Natural killer cell (primary cell): ENCODE measurements around the gene TGFBI. TPM values are rescaled to one million over a fixed set of nuclear protein-coding genes. Genes with fewer than 3 reads are reported as not detected.

Experiments used
- ATAC-seq, 3 donors: fragments of 150-1000 bp in 2 of 3; fragments of 200-7000 bp in 1 of 3; cut with Tn5 transposase; 1 replicate in 1 of 3; 2 replicates in 2 of 3; pipeline ENCODE4 v1.10.0; 2021; ENCODE audit warnings: mild to moderate bottlenecking in 2 of 3, moderate library complexity in 2 of 3
- DNase-seq, 2 donors: peaks; one replicate each; pipeline versions ENCODE4 v3.0.0 to v3.0.0-alpha.2; 2013 to 2021; ENCODE audit warnings: mixed read lengths in 1 of 2
- H3K27ac ChIP-seq: one replicate; pipeline ENCODE4 v1.5.1; 2013; ENCODE audit warnings: mild to moderate bottlenecking, low read length
- H3K27me3 ChIP-seq: one replicate; pipeline ENCODE4 v1.6.1; 2013; ENCODE audit warnings: low read length; ENCODE audit not compliant: control insufficient read depth, insufficient read depth
- H3K36me3 ChIP-seq: one replicate; pipeline ENCODE4 v1.6.1; 2013; ENCODE audit warnings: low read length; ENCODE audit not compliant: control insufficient read depth, insufficient read depth
- H3K4me1 ChIP-seq: one replicate; pipeline ENCODE4 v1.6.1; 2013; ENCODE audit warnings: low read length; ENCODE audit not compliant: control insufficient read depth, insufficient read depth
- H3K4me3 ChIP-seq: one replicate; pipeline ENCODE4 v1.5.1; 2013; ENCODE audit warnings: low read length
- H3K9me3 ChIP-seq: one replicate; pipeline ENCODE4 v1.6.1; 2013; ENCODE audit warnings: low read length; ENCODE audit not compliant: control insufficient read depth, insufficient read depth
- H3K27ac Mint-ChIP-seq, 2 donors: one replicate each; pipeline ENCODE4 v1.8.0; 2022; ENCODE audit warnings: mild to moderate bottlenecking in 2 of 2, mixed read lengths in 2 of 2, moderate library complexity in 1 of 2
- H3K27me3 Mint-ChIP-seq, 2 donors: one replicate each; pipeline ENCODE4 v1.8.0; 2022; ENCODE audit warnings: low read depth in 2 of 2, mixed read lengths in 2 of 2
- H3K36me3 Mint-ChIP-seq: one replicate; pipeline ENCODE4 v1.8.0; 2022; ENCODE audit warnings: mixed read lengths
- H3K4me1 Mint-ChIP-seq, 2 donors: one replicate each; pipeline ENCODE4 v1.8.0; 2022; ENCODE audit warnings: mixed read lengths in 2 of 2
- H3K4me3 Mint-ChIP-seq: one replicate; pipeline ENCODE4 v1.8.0; 2022; ENCODE audit warnings: mild to moderate bottlenecking, moderate library complexity, mixed read lengths
- H3K9me3 Mint-ChIP-seq, 2 donors: one replicate each; pipeline ENCODE4 v1.8.0; 2022; ENCODE audit warnings: mixed read lengths in 2 of 2
- CTCF ChIP-seq: fragments of 200-600 bp; IDR thresholded peaks from one replicate; pipeline ENCODE4 v1.8.0; 2022; ENCODE audit warnings: antibody characterized with exemption
- WGBS: methylation state at CpG from one replicate; pipeline ENCODE4 v1.1.7; 2013; ENCODE audit warnings: missing lambda C conversion rate; ENCODE audit not compliant: insufficient coverage; 5-methylcytosine and 5-hydroxymethylcytosine counted together
- intact Hi-C: fragments of 100-400 bp; cut with micrococcal nuclease; formaldehyde crosslinking; loops from one replicate; pipeline ENCODE4 v1.14.2; 2022
- total RNA-seq, 4 donors: library from RNA; stranded (reverse); fragments of 120-200 nt in 1 of 4; gene quantifications; one replicate each; pipeline versions ENCODE4 v1.2.3 to v1.2.4, GENCODE V29; 2013 to 2022

Gene TGFBI
- total RNA-seq, 3 donors from 2014 or later (not counting 1 experiment from before 2014, with no cell fraction given): 6.7 to 19.6 (median 18.5) TPM

GRCh38 chr5:136060963-136061362 is 32.2 kb downstream of the TGFBI start:
- intact Hi-C loops: no loop called here
- Mint-ChIP-seq H3K4me3 (no peak overlapping the region), H3K4me1 (no peaks in the 10 kb centered on the region), H3K9me3 (no peaks in the 10 kb centered on the region), H3K36me3 (no peaks in the 10 kb centered on the region), H3K27ac (no peak overlapping the region), H3K27me3 (peaks cover 10 to 22% of the 10 kb centered on the region in 2 donors)
- no peak for DNase-seq
- Histone ChIP-seq H3K9me3 (no peaks in the 10 kb centered on the region), H3K4me1 (no peaks in the 10 kb centered on the region), H3K27ac (no peak overlapping the region), H3K27me3 (no peaks in the 10 kb centered on the region), H3K36me3 (no peaks in the 10 kb centered on the region), H3K4me3 (no peak overlapping the region)
- ATAC-seq: no peak
- no peak for TF ChIP-seq CTCF
- WGBS: 95% methylated on average over 7 of the region's 7 CpGs

- Mint-ChIP-seq H3K9me3 (no peaks in the 10 kb centered on the region), H3K36me3 (no peaks in the 10 kb centered on the region), H3K4me1 (no peaks in the 10 kb centered on the region), H3K27ac (no peak overlapping the region), H3K4me3 (no peak overlapping the region), H3K27me3 (peaks cover 7 to 14% of the 10 kb centered on the region in 2 donors)
- TF ChIP-seq CTCF: no peak
- H3K27me3 ChIP-seq: no peaks in the 10 kb centered on the region
- DNase-seq (no peak), ATAC-seq (no peak)
- no peak overlapping the region for H3K4me3 ChIP-seq
- no peaks in the 10 kb centered on the region for H3K36me3 ChIP-seq
- H3K27ac ChIP-seq: no peak overlapping the region
- H3K9me3 ChIP-seq: no peaks in the 10 kb centered on the region
- intact Hi-C loops: loop anchor here (1.0 kb wide), 2 partner anchors 116 to 174 kb away; no protein-coding TSS in a partner anchor
- no peaks in the 10 kb centered on the region for H3K4me1 ChIP-seq
- 90% methylated on average over 6 of the region's 6 CpGs for WGBS
Observed at GRCh38 chr5:136061630-136062365, 33.0 kb downstream of the TGFBI start.

GRCh38 chr5:136062366-136063274 is 33.8 kb downstream of the TGFBI start:
- Histone ChIP-seq H3K27me3 (no peaks in the 10 kb centered on the region), H3K27ac (no peak overlapping the region), H3K4me1 (no peaks in the 10 kb centered on the region), H3K4me3 (no peak overlapping the region), H3K36me3 (no peaks in the 10 kb centered on the region), H3K9me3 (no peaks in the 10 kb centered on the region)
- H3K27me3 Mint-ChIP-seq: peaks cover 3 to 5% of the 10 kb centered on the region in 2 donors
- no peak for TF ChIP-seq CTCF
- H3K9me3 Mint-ChIP-seq: no peaks in the 10 kb centered on the region
- H3K4me1 Mint-ChIP-seq: no peaks in the 10 kb centered on the region
- intact Hi-C loops: loop anchor here (1.0 kb wide), 2 partner anchors 117 to 175 kb away; no protein-coding TSS in a partner anchor
- no peaks in the 10 kb centered on the region for H3K36me3 Mint-ChIP-seq
- ATAC-seq (peak in 2 of 3 donors; percentile 38 to 61), DNase-seq (peak in 1 of 2 donors; percentile 56)
- WGBS: 81% methylated on average over 6 of the region's 6 CpGs
- H3K4me3 Mint-ChIP-seq: no peak overlapping the region
- no peak overlapping the region for H3K27ac Mint-ChIP-seq
